Trophoblast cell (in vitro differentiated cells and primary cell): Measurements from ENCODE around the gene DNAJC13.

Experiments
- DNase-seq, 2 donors: peaks; one replicate each; pipeline ENCODE4 v3.0.0-alpha.2; 2016
- H2AFZ ChIP-seq: 2 replicates; pipeline ENCODE4 v1.6.1; 2013; ENCODE audit warnings: low read length, moderate library complexity, mild to moderate bottlenecking; ENCODE audit not compliant: insufficient read depth, poor library complexity
- H2AK5ac ChIP-seq: 2 replicates; pipeline ENCODE4 v1.6.1; 2013; ENCODE audit warnings: mild to moderate bottlenecking, low read length
- H2BK120ac ChIP-seq: 2 replicates; pipeline ENCODE4 v1.6.1; 2013; ENCODE audit warnings: low read length, mild to moderate bottlenecking, moderate library complexity; ENCODE audit not compliant: insufficient read depth, poor library complexity
- H2BK12ac ChIP-seq: 2 replicates; pipeline ENCODE4 v1.6.1; 2013; ENCODE audit warnings: mild to moderate bottlenecking, low read length, moderate library complexity
- H2BK5ac ChIP-seq: 2 replicates; pipeline ENCODE4 v1.6.1; 2013; ENCODE audit warnings: low read length, low read depth, moderate library complexity, mild to moderate bottlenecking; ENCODE audit not compliant: poor library complexity
- H3K14ac ChIP-seq: 2 replicates; pipeline ENCODE4 v1.6.1; 2013; ENCODE audit warnings: mild to moderate bottlenecking, low read length
- H3K18ac ChIP-seq: 2 replicates; pipeline ENCODE4 v1.6.1; 2013; ENCODE audit warnings: mild to moderate bottlenecking, low read length
- H3K23ac ChIP-seq: 2 replicates; pipeline ENCODE4 v1.6.1; 2013; ENCODE audit warnings: low read length
- H3K27ac ChIP-seq: 2 replicates; pipeline ENCODE4 v1.5.1; 2013; ENCODE audit warnings: low read depth, mild to moderate bottlenecking, inconsistent platforms, low read length, moderate library complexity
- H3K27me3 ChIP-seq: 2 replicates; pipeline ENCODE4 v1.6.1; 2013; ENCODE audit warnings: inconsistent platforms, mild to moderate bottlenecking, low read length, moderate library complexity; ENCODE audit not compliant: insufficient read depth
- H3K36me3 ChIP-seq, 2 experiments: 1 replicate in 1 of 2; 2 replicates in 1 of 2; pipeline ENCODE4 v1.6.1; 2013; ENCODE audit warnings: low read length in 2 of 2, mild to moderate bottlenecking in 2 of 2, moderate library complexity in 1 of 2; ENCODE audit not compliant: insufficient read depth in 2 of 2, control insufficient read depth in 1 of 2
- H3K4ac ChIP-seq: 2 replicates; pipeline ENCODE4 v1.6.1; 2013; ENCODE audit warnings: low read depth, mild to moderate bottlenecking, low read length, moderate library complexity
- H3K4me1 ChIP-seq, 2 experiments: 1 replicate in 1 of 2; 2 replicates in 1 of 2; pipeline ENCODE4 v1.6.1; 2013; ENCODE audit warnings: low read length in 2 of 2, mild to moderate bottlenecking in 2 of 2, moderate library complexity in 1 of 2; ENCODE audit not compliant: insufficient read depth in 2 of 2, control insufficient read depth in 1 of 2
- H3K4me2 ChIP-seq: 2 replicates; pipeline ENCODE4 v1.6.1; 2013; ENCODE audit warnings: inconsistent platforms, mild to moderate bottlenecking, low read length, moderate library complexity
- H3K4me3 ChIP-seq: 2 replicates; pipeline ENCODE4 v1.5.1; 2013; ENCODE audit warnings: mild to moderate bottlenecking, low read depth, low read length, inconsistent platforms
- H3K79me1 ChIP-seq: one replicate; pipeline ENCODE4 v1.6.1; 2013; ENCODE audit warnings: low read length
- H3K79me2 ChIP-seq: 2 replicates; pipeline ENCODE4 v1.6.1; 2013; ENCODE audit warnings: low read length, mild to moderate bottlenecking; ENCODE audit not compliant: control insufficient read depth, insufficient read depth, poor library complexity
- H3K9ac ChIP-seq: 2 replicates; pipeline ENCODE4 v1.6.1; 2013; ENCODE audit warnings: mild to moderate bottlenecking, low read length
- H3K9me3 ChIP-seq: 2 replicates; pipeline ENCODE4 v1.6.1; 2013; ENCODE audit warnings: low read depth, mild to moderate bottlenecking, control low read depth, inconsistent platforms, low read length; ENCODE audit not compliant: insufficient read depth
- H4K12ac ChIP-seq: 2 replicates; pipeline ENCODE4 v1.6.1; 2013; ENCODE audit warnings: low read depth, mild to moderate bottlenecking, low read length, moderate library complexity
- H4K8ac ChIP-seq: 2 replicates; pipeline ENCODE4 v1.6.1; 2013; ENCODE audit warnings: low read depth, mild to moderate bottlenecking, low read length, moderate library complexity
- H4K91ac ChIP-seq: one replicate; pipeline ENCODE4 v1.6.1; 2013; ENCODE audit warnings: low read depth, mild to moderate bottlenecking, low read length, moderate library complexity
- WGBS: extraction: QIAGEN DNeasy Blood & Tissue Kit; methylation state at CpG from one replicate; pipeline ENCODE4 v1.1.7; 2013; ENCODE audit warnings: missing lambda C conversion rate; ENCODE audit not compliant: insufficient read length, insufficient coverage; ENCODE audit errors: extremely low coverage; 5-methylcytosine and 5-hydroxymethylcytosine counted together

DNAJC13 gene

GRCh38 chr3:132457286-132457685 is 40.0 kb downstream of the DNAJC13 start:
- H2BK120ac ChIP-seq = no peak overlapping the region
- no peaks in the 10 kb centered on the region for H3K79me1 ChIP-seq
- no peak overlapping the region for H2AK5ac ChIP-seq
- no peak overlapping the region for H3K27ac ChIP-seq
- no peaks in the 10 kb centered on the region for H3K27me3 ChIP-seq
- no peaks in the 10 kb centered on the region for H3K79me2 ChIP-seq
- H3K18ac ChIP-seq = no peak overlapping the region
- no peak overlapping the region for H3K9ac ChIP-seq
- no peak overlapping the region for H2BK12ac ChIP-seq
- no peak overlapping the region for H3K4me3 ChIP-seq
- H3K14ac ChIP-seq = no peak overlapping the region
- H4K8ac ChIP-seq = no peak overlapping the region
- H4K12ac ChIP-seq = no peak overlapping the region
- DNase-seq = no peak
- H3K4ac ChIP-seq = no peak overlapping the region
- H3K23ac ChIP-seq = no peak overlapping the region
- no CpG with 5 or more reads among the region's 1 CpG for WGBS
- H3K4me2 ChIP-seq = no peak overlapping the region
- no peaks in the 10 kb centered on the region for H3K4me1 ChIP-seq
- peaks cover 8 to 11% of the 10 kb centered on the region in 2 experiments for H3K36me3 ChIP-seq
- no peak overlapping the region for H2AFZ ChIP-seq
- H2BK5ac ChIP-seq = no peak overlapping the region
- no peaks in the 10 kb centered on the region for H3K9me3 ChIP-seq
- no peak overlapping the region for H4K91ac ChIP-seq

DNA sequence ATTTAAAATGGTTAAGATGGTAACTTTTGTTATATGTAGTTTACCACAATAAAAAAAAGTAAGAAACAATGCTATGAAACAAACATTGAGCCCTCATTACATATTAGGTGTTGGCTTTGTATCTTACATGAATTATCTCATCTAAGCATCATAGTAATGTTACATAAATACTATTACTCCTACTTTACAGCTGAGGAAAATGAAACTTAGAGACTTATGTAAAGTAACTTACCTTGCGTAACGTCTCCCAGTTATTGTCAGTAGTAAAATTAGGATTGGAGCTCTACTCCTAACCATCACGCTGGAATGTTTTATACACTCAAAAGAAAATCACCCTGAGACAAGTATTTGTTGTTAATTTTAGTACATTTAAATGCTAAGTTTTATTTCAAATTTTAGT is 42.2 kb downstream of the DNAJC13 start:
- Histone ChIP-seq H4K12ac (no peak overlapping the region), H3K9me3 (no peaks in the 10 kb centered on the region), H2AFZ (no peak overlapping the region), H3K4me3 (no peak overlapping the region), H3K4me2 (no peak overlapping the region), H3K36me3 (peaks cover 4 to 7% of the 10 kb centered on the region in 2 experiments), H3K14ac (no peak overlapping the region), H3K23ac (no peak overlapping the region), H2BK5ac (no peak overlapping the region), H3K27ac (no peak overlapping the region), H3K27me3 (no peaks in the 10 kb centered on the region), H2BK12ac (no peak overlapping the region), H3K79me2 (no peaks in the 10 kb centered on the region), H3K79me1 (no peaks in the 10 kb centered on the region), H3K18ac (no peak overlapping the region), H4K8ac (no peak overlapping the region), H2BK120ac (no peak overlapping the region), H3K9ac (no peak overlapping the region), H4K91ac (no peak overlapping the region), H3K4me1 (no peaks in the 10 kb centered on the region), H3K4ac (no peak overlapping the region), H2AK5ac (no peak overlapping the region)
- DNase-seq = no peak
- WGBS = no CpG with 5 or more reads among the region's 3 CpGs

GRCh38 chr3:132461544-132461943 is 44.2 kb downstream of the DNAJC13 start:
- WGBS = no CpG with 5 or more reads among the region's 5 CpGs

DNA sequence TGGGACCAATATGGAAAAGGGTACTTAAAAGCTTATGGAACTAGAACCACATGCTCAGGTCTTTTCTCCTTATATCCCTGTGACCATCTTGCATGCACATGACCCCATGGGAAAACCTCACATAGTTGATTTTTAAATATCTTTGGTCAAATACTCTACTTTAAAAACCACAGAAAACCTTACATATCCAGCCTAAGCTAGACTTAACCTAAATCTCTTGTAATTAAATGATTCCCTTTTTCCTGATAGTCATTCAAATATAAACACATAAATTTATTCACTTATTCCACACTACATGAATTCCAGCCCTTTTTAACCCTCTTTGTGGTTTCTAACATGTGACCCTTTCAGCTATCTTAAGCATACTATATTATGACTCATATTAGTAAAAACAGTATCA is 46.8 kb downstream of the DNAJC13 start:
- Histone ChIP-seq H3K9ac (no peak overlapping the region), H2BK5ac (no peak overlapping the region), H3K9me3 (no peaks in the 10 kb centered on the region), H3K23ac (no peak overlapping the region), H3K18ac (no peak overlapping the region), H3K36me3 (peaks cover 5 to 8% of the 10 kb centered on the region in 2 experiments), H2BK120ac (no peak overlapping the region), H3K14ac (no peak overlapping the region), H4K8ac (no peak overlapping the region), H2AFZ (no peak overlapping the region), H3K4me3 (no peak overlapping the region), H3K4ac (no peak overlapping the region), H4K12ac (no peak overlapping the region), H3K79me2 (no peaks in the 10 kb centered on the region), H2BK12ac (no peak overlapping the region), H2AK5ac (no peak overlapping the region), H3K27ac (no peak overlapping the region), H3K27me3 (no peaks in the 10 kb centered on the region), H3K4me2 (no peak overlapping the region), H4K91ac (no peak overlapping the region), H3K79me1 (no peaks in the 10 kb centered on the region), H3K4me1 (no peaks in the 10 kb centered on the region)
- no peak for DNase-seq

More at GRCh38 chr3:132461544-132461943, 44.2 kb downstream of the DNAJC13 start:
- no peak overlapping the region for H3K9ac ChIP-seq
- H2AFZ ChIP-seq = no peak overlapping the region
- H3K4me2 ChIP-seq = no peak overlapping the region
- no peak overlapping the region for H2BK120ac ChIP-seq
- no peak overlapping the region for H2BK5ac ChIP-seq
- peaks cover 4 to 8% of the 10 kb centered on the region in 2 experiments for H3K36me3 ChIP-seq
- no peaks in the 10 kb centered on the region for H3K79me1 ChIP-seq
- H4K12ac ChIP-seq = no peak overlapping the region
- no peak overlapping the region for H3K23ac ChIP-seq
- H3K4me1 ChIP-seq = no peaks in the 10 kb centered on the region
- H3K27me3 ChIP-seq = no peaks in the 10 kb centered on the region
- DNase-seq = no peak
- no peaks in the 10 kb centered on the region for H3K79me2 ChIP-seq
- H4K8ac ChIP-seq = no peak overlapping the region
- no peak overlapping the region for H3K18ac ChIP-seq
- H3K27ac ChIP-seq = no peak overlapping the region
- H2AK5ac ChIP-seq = no peak overlapping the region
- no peak overlapping the region for H3K14ac ChIP-seq
- no peaks in the 10 kb centered on the region for H3K9me3 ChIP-seq
- H3K4ac ChIP-seq = no peak overlapping the region
- no peak overlapping the region for H4K91ac ChIP-seq
- no peak overlapping the region for H3K4me3 ChIP-seq
- no peak overlapping the region for H2BK12ac ChIP-seq
